IMR-90 (cell line): ENCODE data around the gene EAF1.

Source experiments
- CTCF ChIP-seq: conservative IDR thresholded peaks from 2 replicates; pipeline ENCODE4 v1.5.1; 2012; ENCODE audit warnings: mild to moderate bottlenecking, low read depth, low read length, improper control_type of control experiment
- MAZ ChIP-seq: IDR thresholded peaks from 2 replicates; pipeline ENCODE4 v1.6.1; 2012; ENCODE audit warnings: low read depth, mild to moderate bottlenecking, low read length, improper control_type of control experiment, moderate library complexity, borderline replicate concordance

- no peak for TF ChIP-seq CTCF
- no peak for TF ChIP-seq MAZ
Observed at GRCh38 chr3:15465876-15466585, 38.6 kb downstream of the EAF1 start.
